H1 (cell line): ENCODE data around the gene HMGN1. TPM values are rescaled to one million over a fixed set of nuclear protein-coding genes. Genes with fewer than 3 reads are reported as not detected.

Experiments
- ATF2 ChIP-seq: IDR thresholded peaks from 2 replicates; pipeline ENCODE4 v1.6.1; 2012; ENCODE audit warnings: low read length, inconsistent platforms
- CBX5 ChIP-seq: fragments of 300-800, 300-1000 bp; sonication (generic); IDR thresholded peaks from 2 replicates; pipeline ENCODE4 v1.7.1; 2016; ENCODE audit warnings: antibody characterized with exemption, low read length, low read depth
- CHD2 ChIP-seq: IDR thresholded peaks from 2 replicates; pipeline ENCODE4 v1.6.1; 2012; ENCODE audit warnings: low read length, improper control_type of control experiment
- CTBP2 ChIP-seq: IDR thresholded peaks from 2 replicates; pipeline ENCODE4 v1.7.0; 2011; ENCODE audit warnings: borderline replicate concordance, mild to moderate bottlenecking, moderate library complexity, mixed read lengths, low read length; ENCODE audit not compliant: insufficient read depth, insufficient read length
- CTCF ChIP-seq, 3 experiments: IDR thresholded peaks; 1 replicate in 2 of 3; 2 replicates in 1 of 3; pipeline versions ENCODE4 v1.5.1 to v1.6.1; 2011; ENCODE audit warnings: low read length in 3 of 3, mild to moderate bottlenecking in 3 of 3, inconsistent platforms in 2 of 3, low read depth in 1 of 3, moderate library complexity in 1 of 3; ENCODE audit not compliant: insufficient read depth in 1 of 3; ENCODE audit errors: control extremely low read depth in 1 of 3
- EGR1 ChIP-seq: IDR thresholded peaks from 2 replicates; pipeline ENCODE4 v1.6.1; 2011; ENCODE audit warnings: low read depth, low read length, borderline replicate concordance
- EP300 ChIP-seq, 2 experiments: IDR thresholded peaks; 1 replicate in 1 of 2; 2 replicates in 1 of 2; pipeline ENCODE4 v1.6.1; 2011 to 2012; ENCODE audit warnings: low read depth in 2 of 2, low read length in 2 of 2, mild to moderate bottlenecking in 2 of 2, borderline replicate concordance in 1 of 2, inconsistent platforms in 1 of 2, moderate library complexity in 1 of 2
- GTF2F1 ChIP-seq: IDR thresholded peaks from 2 replicates; pipeline ENCODE4 v1.6.1; 2012; ENCODE audit warnings: low read depth, low read length, improper control_type of control experiment, borderline replicate concordance
- JUN ChIP-seq: IDR thresholded peaks from 2 replicates; pipeline ENCODE4 v1.6.1; 2011; ENCODE audit warnings: low read depth, mild to moderate bottlenecking, improper control_type of control experiment, low read length
- KDM1A ChIP-seq: fragments of 200-600, 300-600 bp; sonication (generic); IDR thresholded peaks from 2 replicates; pipeline ENCODE4 v1.7.1; 2016; ENCODE audit warnings: mild to moderate bottlenecking, low read length, borderline replicate concordance
- MAX ChIP-seq: IDR thresholded peaks from 2 replicates; pipeline ENCODE4 v1.6.1; 2012; ENCODE audit warnings: inconsistent platforms
- NRF1 ChIP-seq: IDR thresholded peaks from 2 replicates; pipeline ENCODE4 v1.6.1; 2011; ENCODE audit warnings: mild to moderate bottlenecking, low read depth, low read length, improper control_type of control experiment
- PHF8 ChIP-seq: fragments of 200-600 bp; sonication (generic); conservative IDR thresholded peaks from 2 replicates; pipeline ENCODE4 v1.7.1; 2012; ENCODE audit warnings: low read depth, mild to moderate bottlenecking, inconsistent platforms, low read length, moderate library complexity
- SAP30 ChIP-seq: fragments of 300-600 bp; sonication (generic); IDR thresholded peaks from 2 replicates; pipeline ENCODE4 v1.7.1; 2012; ENCODE audit warnings: low read length, moderate library complexity, mild to moderate bottlenecking, inconsistent platforms; ENCODE audit not compliant: insufficient read depth, insufficient replicate concordance
- SIN3A ChIP-seq, 2 experiments: IDR thresholded peaks in 1 of 2; conservative IDR thresholded peaks in 1 of 2; 2 replicates each; pipeline ENCODE4 v1.6.1; 2011 to 2012; ENCODE audit warnings: low read length in 2 of 2, improper control_type of control experiment in 1 of 2, low read depth in 1 of 2, mild to moderate bottlenecking in 1 of 2
- SP4 ChIP-seq: IDR thresholded peaks from 2 replicates; pipeline ENCODE4 v1.6.1; 2012; ENCODE audit warnings: low read length, inconsistent platforms
- TAF1 ChIP-seq: IDR thresholded peaks from 2 replicates; pipeline ENCODE4 v1.6.1; 2011; ENCODE audit warnings: mild to moderate bottlenecking, low read depth, low read length
- YY1 ChIP-seq: IDR thresholded peaks from 2 replicates; pipeline ENCODE4 v1.6.1; 2011; ENCODE audit warnings: low read depth, mild to moderate bottlenecking, low read length
- polyA plus RNA-seq, 7 experiments: library from polyadenylated mRNA; depleted of rRNA in 3 of 7; stranded (reverse) in 5 of 7; unstranded in 2 of 7; fragments of >200 nt in 5 of 7; fragments of 200-250 nt in 2 of 7; gene quantifications; 1 replicate in 5 of 7; 2 replicates in 1 of 7; 4 replicates in 1 of 7; pipeline versions ENCODE4 v1.2.1 to v1.2.3, GENCODE V29; 2011 to 2013; ENCODE audit warnings: missing spikeins in 2 of 7, mixed read lengths in 2 of 7
- total RNA-seq: library from RNA; stranded (reverse); fragmentation: NEBNext Ultra II Directional; extraction: Animal tissue kit (Norgen Biotek cat#: 25700); gene quantifications from 2 replicates; pipeline ENCODE4 v1.2.1, GENCODE V29; 2021

Gene HMGN1
- total and polyA plus RNA-seq, 2 of the 8 experiments (the other 6 are each of a cell fraction or from before 2014, with no cell fraction given), result 279 to 505 TPM

GRCh38 chr21:39379986-39380891 lies 31.4 kb upstream of the HMGN1 start (continued):
- TF ChIP-seq SAP30 (no peak), CTBP2 (no peak), SP4 (no peak), EGR1 (no peak), MAX (peak; percentile 6; the same call in 1 of the 2 replicates), KDM1A (0 out of 2 replicates have a peak, but pooled peaks have one; percentile 11), GTF2F1 (no peak), TAF1 (no peak; the same call in 1 of the 2 replicates), CHD2 (peak; percentile 65; the same call in 1 of the 2 replicates), PHF8 (peak; percentile 49; the same call in 1 of the 2 replicates), NRF1 (peak; percentile 62), JUN (no peak), YY1 (no peak), ATF2 (no peak), SIN3A (conservative IDR thresholded peaks at IDR 0.05 in 1 of 2, IDR thresholded peaks at IDR 0.05 in 1 of 2; ENCODE audit: low read depth in 1 of 2, low read length in 2 of 2) (peak in 1 of 2 experiments; percentile 29; a peak in 1 of 4 replicates), EP300 (IDR thresholded peaks at IDR 0.05; ENCODE audit: borderline replicate concordance in 1 of 2, low read depth in 2 of 2, low read length in 2 of 2) (no peak), CTCF (IDR thresholded peaks at IDR 0.05; ENCODE audit: control extremely low read depth in 1 of 3, insufficient read depth in 1 of 3, low read depth in 1 of 3, low read length in 3 of 3) (no peak), CBX5 (no peak)
